Esophagus squamous epithelium (tissue), 4 donors: ENCODE data around the gene POU2AF3.

Source experiments
- CTCF ChIP-seq, 6 experiments: fragments of 450-650 bp in 4 of 6; fragments of 200-600 bp in 2 of 6; sonication (generic) in 2 of 6; IDR thresholded peaks; one replicate each; pipeline ENCODE4 v1.5.1; 2016 to 2019; ENCODE audit warnings: antibody characterized with exemption in 6 of 6, mild to moderate bottlenecking in 4 of 6, moderate library complexity in 4 of 6
- POLR2A ChIP-seq, 4 donors: fragments of 450-650 bp; IDR thresholded peaks; one replicate each; pipeline ENCODE4 v1.6.1; 2017; ENCODE audit warnings: antibody characterized with exemption in 4 of 4, mild to moderate bottlenecking in 4 of 4, moderate library complexity in 3 of 4

- TF ChIP-seq CTCF (IDR thresholded peaks at IDR 0.05) (no peak), POLR2A (IDR thresholded peaks at IDR 0.05) (no peak)
These were observed 36.5 kb downstream of the POU2AF3 start for GRCh38 chr11:111334532-111335502.
